Measurements from ENCODE around the gene NEUROG2. TPM values are rescaled to one million over a fixed set of nuclear protein-coding genes. Genes with fewer than 3 reads are reported as not detected.

NEUROG2 gene
- total RNA-seq = not detected in 2 replicates

DNA sequence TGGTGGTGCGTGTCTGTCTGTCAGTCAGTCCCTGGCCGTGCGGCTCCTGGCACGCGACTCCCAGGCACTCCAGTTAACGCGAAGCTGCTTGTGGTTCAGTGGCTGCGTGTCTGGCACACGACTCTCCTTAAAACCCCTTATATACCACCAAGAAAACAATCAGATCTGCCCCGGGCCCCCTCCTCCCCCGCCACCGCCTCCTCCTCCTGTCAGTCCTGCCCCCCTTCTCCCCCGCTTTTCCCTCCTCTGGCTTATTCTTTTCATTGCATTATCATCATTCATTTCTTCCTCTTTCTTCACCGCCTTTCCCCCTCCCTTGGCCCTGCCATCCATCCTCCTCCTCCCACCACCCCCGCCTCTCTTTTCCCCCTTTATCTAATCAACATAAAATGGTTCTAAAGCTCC lies at the start of gene NEUROG2:
TSS of gene NEUROG2 (minus strand) at position 115 of the 405 bp plus-strand sequence. CDS start 705 bp downstream, outside the sequence.

Other genes with a start within 250 kb of the NEUROG2 start
- gene TIFA, start 230.3 kb downstream of the NEUROG2 start, total RNA-seq = 4.7 and 5.0 TPM in 2 replicates
- 23.0 and 31.6 TPM in 2 replicates for gene ALPK1, start 218.8 kb downstream of the NEUROG2 start, total RNA-seq
- 4.5 and 6.5 TPM in 2 replicates for gene ZGRF1, start 120.7 kb upstream of the NEUROG2 start, total RNA-seq
- 20.1 and 21.7 TPM in 2 replicates for gene LARP7, start 121.0 kb upstream of the NEUROG2 start, total RNA-seq

Data from hair follicle dermal papilla cell (primary cell).